ENCODE data around the gene HDAC9. TPM values are rescaled to one million over a fixed set of nuclear protein-coding genes. Genes with fewer than 3 reads are reported as not detected.

Gene HDAC9
- total RNA-seq, 1 experiment from 2014 or later, result 7.7 TPM

GRCh38 chr7:18858232-18858631 lies 362.7 kb downstream of the HDAC9 start:
- Histone ChIP-seq H3K14ac (ENCODE audit: insufficient read depth, low read length) (no peak overlapping the region), H3K4ac (ENCODE audit: low read depth, low read length) (no peak overlapping the region), H3K9me3 (ENCODE audit: control insufficient read depth, low read depth, low read length) (no peaks in the 10 kb centered on the region), H3K23ac (ENCODE audit: insufficient read length, low read depth, low read length) (no peak overlapping the region), H2BK15ac (ENCODE audit: low read depth, low read length) (no peak overlapping the region), H2AFZ (ENCODE audit: low read length) (no peak overlapping the region), H3K79me2 (ENCODE audit: insufficient read depth, low read length) (no peaks in the 10 kb centered on the region), H4K91ac (ENCODE audit: insufficient read length, low read depth, low read length) (no peak overlapping the region), H2BK12ac (ENCODE audit: insufficient read length, low read depth, low read length) (no peak overlapping the region), H2BK20ac (ENCODE audit: low read depth, low read length, poor library complexity, severe bottlenecking) (no peak overlapping the region), H3K4me1 (ENCODE audit: insufficient read depth, low read length) (no peaks in the 10 kb centered on the region), H2BK120ac (ENCODE audit: low read depth, low read length, poor library complexity, severe bottlenecking) (no peak overlapping the region), H4K8ac (replicated peaks; ENCODE audit: insufficient read length, low read depth, low read length) (no peak overlapping the region), H3K9ac (ENCODE audit: extremely low read depth, insufficient read length, low read length) (no peak overlapping the region), H3K4me2 (ENCODE audit: insufficient read depth, insufficient read length, low read length) (no peak overlapping the region), H3K27me3 (ENCODE audit: insufficient read depth, low read length) (no peaks in the 10 kb centered on the region), H3K18ac (ENCODE audit: insufficient read length, low read depth, low read length) (no peak overlapping the region), H2BK5ac (ENCODE audit: insufficient read length, low read length) (no peak overlapping the region), H2AK5ac (ENCODE audit: insufficient read length, low read length) (no peak overlapping the region), H4K20me1 (ENCODE audit: control insufficient read depth, insufficient read depth, insufficient read length) (no peaks in the 10 kb centered on the region), H3K56ac (ENCODE audit: insufficient read length, low read depth, low read length) (no peak overlapping the region), H3T11ph (ENCODE audit: low read length) (no peak overlapping the region), H3K27ac (ENCODE audit: insufficient read length, low read depth, low read length) (no peak overlapping the region), H3K79me1 (ENCODE audit: insufficient read depth, low read depth, low read length, poor library complexity, severe bottlenecking) (no peaks in the 10 kb centered on the region), H3K23me2 (ENCODE audit: insufficient read length, low read depth, low read length, poor library complexity, severe bottlenecking) (no peaks in the 10 kb centered on the region), H4K5ac (ENCODE audit: insufficient read length, low read depth, low read length) (no peak overlapping the region)
- Mint-ChIP-seq H3K4me1 (peaks cover 0 to 3% of the 10 kb centered on the region in 2 experiments; a peak in 1 of 4 replicates), H3K36me3 (ENCODE audit: insufficient read depth in 1 of 3, low read depth in 3 of 3) (no peaks in the 10 kb centered on the region), H3K27me3 (ENCODE audit: low read depth) (no peaks in the 10 kb centered on the region), H3K27ac (no peak overlapping the region), H3K4me3 (no peak overlapping the region), H3K9me3 (no peaks in the 10 kb centered on the region)
- WGBS (ENCODE audit: extremely low coverage, insufficient read length, low lambda C conversion rate), result no CpG with 5 or more reads among the region's 3 CpGs
- no peak for TF ChIP-seq CTCF (conservative IDR thresholded peaks at IDR 0.05)
- no peak for DNase-seq

Data from H9 (cell line).